H1 (cell line): Measurements from ENCODE around the gene SIN3B. TPM values are rescaled to one million over a fixed set of nuclear protein-coding genes. Genes with fewer than 3 reads are reported as not detected.

Experiments
- CTBP2 ChIP-seq: IDR thresholded peaks from 2 replicates; pipeline ENCODE4 v1.7.0; 2011; ENCODE audit warnings: borderline replicate concordance, mild to moderate bottlenecking, moderate library complexity, mixed read lengths, low read length; ENCODE audit not compliant: insufficient read depth, insufficient read length
- polyA plus RNA-seq, 7 experiments: library from polyadenylated mRNA; depleted of rRNA in 3 of 7; stranded (reverse) in 5 of 7; unstranded in 2 of 7; fragments of >200 nt in 5 of 7; fragments of 200-250 nt in 2 of 7; gene quantifications; 1 replicate in 5 of 7; 2 replicates in 1 of 7; 4 replicates in 1 of 7; pipeline versions ENCODE4 v1.2.1 to v1.2.3, GENCODE V29; 2011 to 2013; ENCODE audit warnings: missing spikeins in 2 of 7, mixed read lengths in 2 of 7
- total RNA-seq: library from RNA; stranded (reverse); fragmentation: NEBNext Ultra II Directional; extraction: Animal tissue kit (Norgen Biotek cat#: 25700); gene quantifications from 2 replicates; pipeline ENCODE4 v1.2.1, GENCODE V29; 2021

Gene SIN3B
- total and polyA plus RNA-seq, 2 of the 8 experiments (the other 6 are each of a cell fraction or from before 2014, with no cell fraction given) = 29.5 to 71.1 TPM

DNA sequence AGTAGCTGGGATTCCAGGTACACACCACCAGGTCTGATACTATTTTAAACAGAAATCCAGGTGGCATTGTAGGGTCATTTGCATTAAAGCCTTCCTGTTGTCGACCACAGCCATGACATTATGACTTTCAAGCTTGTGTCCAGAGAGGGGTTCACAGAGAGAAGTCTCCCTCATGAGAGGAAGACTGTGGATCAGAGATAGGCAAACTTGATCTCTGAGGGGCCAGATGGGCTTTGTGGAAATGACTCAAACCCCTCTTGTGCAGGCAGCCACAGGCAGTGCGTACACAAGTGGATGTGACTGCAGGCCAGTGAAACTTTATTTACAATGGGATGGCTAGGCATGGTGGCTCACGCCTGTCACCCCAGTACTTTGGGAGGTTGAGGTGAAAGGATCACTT, 31.8 kb downstream of the SIN3B start (continued):
- no peak for TF ChIP-seq CTBP2
